Natural killer cell treated with Interleukin-12 subunit alpha and Interleukin-12 subunit beta and Interleukin-15 and Interleukin-18, amount 100 ng/mL, for 72 hours (primary cell): ENCODE results near the gene TTC7B. TPM values are rescaled to one million over a fixed set of nuclear protein-coding genes. Genes with fewer than 3 reads are reported as not detected.

ENCODE experiments used
- ATAC-seq, 2 donors: fragments of 150-1000 bp; cut with Tn5 transposase in 1 of 2; sonication (Bioruptor Pico), chemical (Tn5 transposase) in 1 of 2; 2 replicates each; pipeline ENCODE4 v1.10.0; 2021
- DNase-seq: peaks from one replicate; pipeline ENCODE4 v3.0.0; 2022; ENCODE audit warnings: low spot score
- H3K27ac Mint-ChIP-seq, 2 donors: 1 replicate in 1 of 2; 2 replicates in 1 of 2; pipeline ENCODE4 v1.8.0; 2022; ENCODE audit warnings: mixed read lengths in 2 of 2, mild to moderate bottlenecking in 1 of 2, moderate library complexity in 1 of 2
- H3K27me3 Mint-ChIP-seq, 2 donors: 1 replicate in 1 of 2; 2 replicates in 1 of 2; pipeline ENCODE4 v1.8.0; 2022; ENCODE audit warnings: mixed read lengths in 2 of 2
- H3K36me3 Mint-ChIP-seq: one replicate; pipeline ENCODE4 v1.8.0; 2022; ENCODE audit warnings: mixed read lengths
- H3K4me1 Mint-ChIP-seq, 2 donors: 1 replicate in 1 of 2; 2 replicates in 1 of 2; pipeline ENCODE4 v1.8.0; 2022; ENCODE audit warnings: low read depth in 2 of 2, mixed read lengths in 2 of 2, mild to moderate bottlenecking in 1 of 2
- H3K4me3 Mint-ChIP-seq: one replicate; pipeline ENCODE4 v1.8.0; 2022; ENCODE audit warnings: mixed read lengths
- H3K9me3 Mint-ChIP-seq: 2 replicates; pipeline ENCODE4 v1.8.0; 2022; ENCODE audit warnings: mixed read lengths
- total RNA-seq, 2 donors: library from RNA; stranded (reverse); gene quantifications; one replicate each; pipeline ENCODE4 v1.2.3, GENCODE V29; 2022

The TTC7B gene
- total RNA-seq, 2 donors from 2014 or later: 8.9 to 24.5 TPM

- peak; percentile 56 for DNase-seq
- Mint-ChIP-seq H3K27me3 (no peaks in the 10 kb centered on the region), H3K4me1 (no peaks in the 10 kb centered on the region), H3K9me3 (no peaks in the 10 kb centered on the region), H3K27ac (no peak overlapping the region), H3K4me3 (no peak overlapping the region), H3K36me3 (no peaks in the 10 kb centered on the region)
- peak in 1 of 2 donors; percentile 4 for ATAC-seq
Measured at GRCh38 chr14:90560991-90561390, 255.2 kb downstream of the TTC7B start.

GRCh38 chr14:90560558-90560957 lies 255.7 kb downstream of the TTC7B start:
- Mint-ChIP-seq H3K36me3 (no peaks in the 10 kb centered on the region), H3K27me3 (no peaks in the 10 kb centered on the region), H3K4me1 (no peaks in the 10 kb centered on the region), H3K27ac (no peak overlapping the region), H3K4me3 (no peak overlapping the region), H3K9me3 (no peaks in the 10 kb centered on the region)
- DNase-seq (no peak), ATAC-seq (no peak)

GRCh38 chr14:90559811-90560492 lies 256.3 kb downstream of the TTC7B start:
- H3K36me3 Mint-ChIP-seq: no peaks in the 10 kb centered on the region
- no peaks in the 10 kb centered on the region for H3K9me3 Mint-ChIP-seq
- H3K4me3 Mint-ChIP-seq: no peak overlapping the region
- H3K27me3 Mint-ChIP-seq: no peaks in the 10 kb centered on the region
- DNase-seq (peak; percentile 45), ATAC-seq (no peak)
- no peak overlapping the region for H3K27ac Mint-ChIP-seq
- H3K4me1 Mint-ChIP-seq: no peaks in the 10 kb centered on the region

GRCh38 chr14:90558983-90559590 lies 257.1 kb downstream of the TTC7B start:
- no peak overlapping the region for H3K4me3 Mint-ChIP-seq
- no peaks in the 10 kb centered on the region for H3K4me1 Mint-ChIP-seq
- no peak overlapping the region for H3K27ac Mint-ChIP-seq
- no peaks in the 10 kb centered on the region for H3K27me3 Mint-ChIP-seq
- DNase-seq (peak; percentile 41), ATAC-seq (no peak)
- no peaks in the 10 kb centered on the region for H3K36me3 Mint-ChIP-seq
- no peaks in the 10 kb centered on the region for H3K9me3 Mint-ChIP-seq

GRCh38 chr14:90558041-90558982 lies 257.9 kb downstream of the TTC7B start:
- Mint-ChIP-seq H3K27ac (no peak overlapping the region), H3K4me1 (no peaks in the 10 kb centered on the region), H3K4me3 (no peak overlapping the region)

GRCh38 chr14:90557516-90557915 lies 258.7 kb downstream of the TTC7B start:
- Mint-ChIP-seq H3K4me3 (no peak overlapping the region), H3K9me3 (no peaks in the 10 kb centered on the region), H3K27ac (no peak overlapping the region), H3K36me3 (no peaks in the 10 kb centered on the region), H3K4me1 (no peaks in the 10 kb centered on the region), H3K27me3 (no peaks in the 10 kb centered on the region)
- ATAC-seq (no peak), DNase-seq (peak; percentile 34)

More at GRCh38 chr14:90558041-90558982, 257.9 kb downstream of the TTC7B start:
- no peak for ATAC-seq
- no peaks in the 10 kb centered on the region for H3K36me3 Mint-ChIP-seq
- no peaks in the 10 kb centered on the region for H3K27me3 Mint-ChIP-seq
- H3K9me3 Mint-ChIP-seq: no peaks in the 10 kb centered on the region
- DNase-seq: peak; percentile 44

GRCh38 chr14:90556666-90557450 lies 259.4 kb downstream of the TTC7B start:
- no peaks in the 10 kb centered on the region for H3K4me1 Mint-ChIP-seq
- ATAC-seq (no peak), DNase-seq (peak; percentile 25)
- no peak overlapping the region for H3K4me3 Mint-ChIP-seq
- H3K27me3 Mint-ChIP-seq: no peaks in the 10 kb centered on the region
- H3K36me3 Mint-ChIP-seq: no peaks in the 10 kb centered on the region
- no peaks in the 10 kb centered on the region for H3K9me3 Mint-ChIP-seq
- no peak overlapping the region for H3K27ac Mint-ChIP-seq

- no peaks in the 10 kb centered on the region for H3K9me3 Mint-ChIP-seq
- ATAC-seq (no peak), DNase-seq (peak; percentile 16)
- no peaks in the 10 kb centered on the region for H3K36me3 Mint-ChIP-seq
- H3K4me1 Mint-ChIP-seq: no peaks in the 10 kb centered on the region
- H3K27ac Mint-ChIP-seq: no peak overlapping the region
- H3K27me3 Mint-ChIP-seq: no peaks in the 10 kb centered on the region
- H3K4me3 Mint-ChIP-seq: no peak overlapping the region
Measured at GRCh38 chr14:90556012-90556477, 260.2 kb downstream of the TTC7B start.

GRCh38 chr14:90555126-90556011 lies 260.9 kb downstream of the TTC7B start:
- Mint-ChIP-seq H3K36me3 (no peaks in the 10 kb centered on the region), H3K4me3 (no peak overlapping the region), H3K9me3 (no peaks in the 10 kb centered on the region), H3K27me3 (no peaks in the 10 kb centered on the region), H3K4me1 (no peaks in the 10 kb centered on the region), H3K27ac (no peak overlapping the region)
- DNase-seq: peak; percentile 35
- ATAC-seq: no peak

- Mint-ChIP-seq H3K36me3 (no peaks in the 10 kb centered on the region), H3K9me3 (no peaks in the 10 kb centered on the region), H3K27me3 (no peaks in the 10 kb centered on the region), H3K4me3 (no peak overlapping the region), H3K4me1 (no peaks in the 10 kb centered on the region), H3K27ac (no peak overlapping the region)
- DNase-seq: no peak
- ATAC-seq: no peak
Measured at GRCh38 chr14:90554341-90554740, 261.9 kb downstream of the TTC7B start.

- DNase-seq (peak; percentile 49), ATAC-seq (no peak)
- H3K4me1 Mint-ChIP-seq: no peaks in the 10 kb centered on the region
- no peak overlapping the region for H3K4me3 Mint-ChIP-seq
- H3K9me3 Mint-ChIP-seq: no peaks in the 10 kb centered on the region
- H3K27me3 Mint-ChIP-seq: no peaks in the 10 kb centered on the region
- H3K27ac Mint-ChIP-seq: no peak overlapping the region
- no peaks in the 10 kb centered on the region for H3K36me3 Mint-ChIP-seq
Measured at GRCh38 chr14:90553921-90554336, 262.3 kb downstream of the TTC7B start.

- H3K27me3 Mint-ChIP-seq: no peaks in the 10 kb centered on the region
- ATAC-seq (no peak), DNase-seq (peak; percentile 45)
- H3K4me3 Mint-ChIP-seq: no peak overlapping the region
- no peak overlapping the region for H3K27ac Mint-ChIP-seq
- no peaks in the 10 kb centered on the region for H3K36me3 Mint-ChIP-seq
- H3K9me3 Mint-ChIP-seq: no peaks in the 10 kb centered on the region
- no peaks in the 10 kb centered on the region for H3K4me1 Mint-ChIP-seq
Measured at GRCh38 chr14:90553298-90553920, 262.8 kb downstream of the TTC7B start.
